ENCODE results near the gene APOH. TPM values are rescaled to one million over a fixed set of nuclear protein-coding genes. Genes with fewer than 3 reads are reported as not detected.
A peak's percentile ranks its signal among the peaks of the same experiment; 100 is the strongest.

The APOH gene
- total and polyA plus RNA-seq, 2 of the 13 experiments (the other 11 are each of a cell fraction or from before 2014, with no cell fraction given), result 4,846 to 5,748 TPM

DNA sequence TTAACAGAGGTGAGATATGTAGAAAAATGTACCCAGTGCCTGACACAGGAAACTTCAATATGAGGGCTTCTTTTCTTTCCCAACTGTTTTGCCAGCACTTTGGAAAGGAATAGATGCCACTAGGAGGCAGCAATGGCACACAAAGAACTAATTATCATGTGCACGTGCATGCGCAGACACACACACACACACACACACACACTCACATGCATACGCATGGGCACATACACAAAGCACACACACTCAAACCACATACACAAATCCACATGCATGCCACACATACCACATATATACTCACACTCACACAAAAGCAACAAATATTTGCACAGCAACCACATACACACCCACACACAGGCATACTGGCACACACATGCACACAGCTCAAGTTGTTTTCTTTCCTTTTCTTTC lies 28.5 kb downstream of the APOH start (continued):
- TF ChIP-seq, protein P1, sequence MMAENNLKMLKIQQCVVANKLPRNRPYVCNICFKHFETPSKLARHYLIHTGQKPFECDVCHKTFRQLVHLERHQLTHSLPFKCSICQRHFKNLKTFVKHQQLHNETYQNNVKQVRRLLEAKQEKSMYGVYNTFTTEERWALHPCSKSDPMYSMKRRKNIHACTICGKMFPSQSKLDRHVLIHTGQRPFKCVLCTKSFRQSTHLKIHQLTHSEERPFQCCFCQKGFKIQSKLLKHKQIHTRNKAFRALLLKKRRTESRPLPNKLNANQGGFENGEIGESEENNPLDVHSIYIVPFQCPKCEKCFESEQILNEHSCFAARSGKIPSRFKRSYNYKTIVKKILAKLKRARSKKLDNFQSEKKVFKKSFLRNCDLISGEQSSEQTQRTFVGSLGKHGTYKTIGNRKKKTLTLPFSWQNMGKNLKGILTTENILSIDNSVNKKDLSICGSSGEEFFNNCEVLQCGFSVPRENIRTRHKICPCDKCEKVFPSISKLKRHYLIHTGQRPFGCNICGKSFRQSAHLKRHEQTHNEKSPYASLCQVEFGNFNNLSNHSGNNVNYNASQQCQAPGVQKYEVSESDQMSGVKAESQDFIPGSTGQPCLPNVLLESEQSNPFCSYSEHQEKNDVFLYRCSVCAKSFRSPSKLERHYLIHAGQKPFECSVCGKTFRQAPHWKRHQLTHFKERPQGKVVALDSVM (CRISPR knock-in tag; IDR thresholded peaks at IDR 0.05), result 0 out of 2 replicates have a peak, but pooled peaks have one; percentile 15
- TF ChIP-seq, protein P2, sequence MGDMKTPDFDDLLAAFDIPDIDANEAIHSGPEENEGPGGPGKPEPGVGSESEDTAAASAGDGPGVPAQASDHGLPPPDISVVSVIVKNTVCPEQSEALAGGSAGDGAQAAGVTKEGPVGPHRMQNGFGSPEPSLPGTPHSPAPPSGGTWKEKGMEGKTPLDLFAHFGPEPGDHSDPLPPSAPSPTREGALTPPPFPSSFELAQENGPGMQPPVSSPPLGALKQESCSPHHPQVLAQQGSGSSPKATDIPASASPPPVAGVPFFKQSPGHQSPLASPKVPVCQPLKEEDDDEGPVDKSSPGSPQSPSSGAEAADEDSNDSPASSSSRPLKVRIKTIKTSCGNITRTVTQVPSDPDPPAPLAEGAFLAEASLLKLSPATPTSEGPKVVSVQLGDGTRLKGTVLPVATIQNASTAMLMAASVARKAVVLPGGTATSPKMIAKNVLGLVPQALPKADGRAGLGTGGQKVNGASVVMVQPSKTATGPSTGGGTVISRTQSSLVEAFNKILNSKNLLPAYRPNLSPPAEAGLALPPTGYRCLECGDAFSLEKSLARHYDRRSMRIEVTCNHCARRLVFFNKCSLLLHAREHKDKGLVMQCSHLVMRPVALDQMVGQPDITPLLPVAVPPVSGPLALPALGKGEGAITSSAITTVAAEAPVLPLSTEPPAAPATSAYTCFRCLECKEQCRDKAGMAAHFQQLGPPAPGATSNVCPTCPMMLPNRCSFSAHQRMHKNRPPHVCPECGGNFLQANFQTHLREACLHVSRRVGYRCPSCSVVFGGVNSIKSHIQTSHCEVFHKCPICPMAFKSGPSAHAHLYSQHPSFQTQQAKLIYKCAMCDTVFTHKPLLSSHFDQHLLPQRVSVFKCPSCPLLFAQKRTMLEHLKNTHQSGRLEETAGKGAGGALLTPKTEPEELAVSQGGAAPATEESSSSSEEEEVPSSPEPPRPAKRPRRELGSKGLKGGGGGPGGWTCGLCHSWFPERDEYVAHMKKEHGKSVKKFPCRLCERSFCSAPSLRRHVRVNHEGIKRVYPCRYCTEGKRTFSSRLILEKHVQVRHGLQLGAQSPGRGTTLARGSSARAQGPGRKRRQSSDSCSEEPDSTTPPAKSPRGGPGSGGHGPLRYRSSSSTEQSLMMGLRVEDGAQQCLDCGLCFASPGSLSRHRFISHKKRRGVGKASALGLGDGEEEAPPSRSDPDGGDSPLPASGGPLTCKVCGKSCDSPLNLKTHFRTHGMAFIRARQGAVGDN (CRISPR knock-in tag; IDR thresholded peaks at IDR 0.05), result no peak
- TF ChIP-seq TEAD3 (CRISPR knock-in tag; optimal IDR thresholded peaks at IDR 0.05; ENCODE audit: borderline replicate concordance) (peak; percentile 93), ZFYVE20 (CRISPR knock-in tag; IDR thresholded peaks at IDR 0.05; ENCODE audit: borderline replicate concordance, low read depth) (no peak), ZSCAN20 (CRISPR knock-in tag; IDR thresholded peaks at IDR 0.05; ENCODE audit: borderline replicate concordance) (no peak), ZNF775 (CRISPR knock-in tag; IDR thresholded peaks at IDR 0.05; ENCODE audit: borderline replicate concordance) (no peak), MIER2 (CRISPR knock-in tag; IDR thresholded peaks at IDR 0.05) (0 out of 2 replicates have a peak, but pooled peaks have one; percentile 33), FOXP1 (IDR thresholded peaks at IDR 0.05) (peak; percentile 93), FOXP1 (CRISPR knock-in tag; IDR thresholded peaks at IDR 0.05) (peak; percentile 70; the same call in 1 of the 2 replicates), TCF7L2 (IDR thresholded peaks at IDR 0.05; ENCODE audit: low read depth, low read length) (no peak), EP300 (IDR thresholded peaks at IDR 0.05; ENCODE audit: low read depth in 2 of 2, low read length in 2 of 2) (no peak), EP300 (CRISPR knock-in tag; IDR thresholded peaks at IDR 0.05; ENCODE audit: borderline replicate concordance) (peak; percentile 50; the same call in 1 of the 2 replicates), KLF9 (CRISPR knock-in tag; IDR thresholded peaks at IDR 0.05; ENCODE audit: low read depth) (no peak), ZNF556 (CRISPR knock-in tag; IDR thresholded peaks at IDR 0.05; ENCODE audit: borderline replicate concordance) (peak; percentile 38; the same call in 1 of the 2 replicates), ZNF207 (IDR thresholded peaks at IDR 0.05; ENCODE audit: borderline replicate concordance) (peak; percentile 96; the same call in 1 of the 2 replicates), RAD51 (IDR thresholded peaks at IDR 0.05; ENCODE audit: borderline replicate concordance) (no peak), SRSF9 (IDR thresholded peaks at IDR 0.05; ENCODE audit: borderline replicate concordance, insufficient read depth, low read depth, low read length, poor library complexity, severe bottlenecking) (no peak), CBX5 (CRISPR knock-in tag; IDR thresholded peaks at IDR 0.05; ENCODE audit: borderline replicate concordance) (peak; percentile 79), PHF5A (CRISPR knock-in tag; IDR thresholded peaks at IDR 0.05; ENCODE audit: low read depth, unreplicated experiment) (no peak), ZNF75D (CRISPR knock-in tag; IDR thresholded peaks at IDR 0.05; ENCODE audit: borderline replicate concordance) (no peak), BRD4 (CRISPR knock-in tag; IDR thresholded peaks at IDR 0.05) (no peak)
- TF ChIP-seq, protein P3, sequence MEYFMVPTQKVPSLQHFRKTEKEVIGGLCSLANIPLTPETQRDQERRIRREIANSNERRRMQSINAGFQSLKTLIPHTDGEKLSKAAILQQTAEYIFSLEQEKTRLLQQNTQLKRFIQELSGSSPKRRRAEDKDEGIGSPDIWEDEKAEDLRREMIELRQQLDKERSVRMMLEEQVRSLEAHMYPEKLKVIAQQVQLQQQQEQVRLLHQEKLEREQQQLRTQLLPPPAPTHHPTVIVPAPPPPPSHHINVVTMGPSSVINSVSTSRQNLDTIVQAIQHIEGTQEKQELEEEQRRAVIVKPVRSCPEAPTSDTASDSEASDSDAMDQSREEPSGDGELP (IDR thresholded peaks at IDR 0.05; ENCODE audit: borderline replicate concordance, low read depth), result no peak; the same call in 1 of the 2 replicates
- TF ChIP-seq, protein P4, sequence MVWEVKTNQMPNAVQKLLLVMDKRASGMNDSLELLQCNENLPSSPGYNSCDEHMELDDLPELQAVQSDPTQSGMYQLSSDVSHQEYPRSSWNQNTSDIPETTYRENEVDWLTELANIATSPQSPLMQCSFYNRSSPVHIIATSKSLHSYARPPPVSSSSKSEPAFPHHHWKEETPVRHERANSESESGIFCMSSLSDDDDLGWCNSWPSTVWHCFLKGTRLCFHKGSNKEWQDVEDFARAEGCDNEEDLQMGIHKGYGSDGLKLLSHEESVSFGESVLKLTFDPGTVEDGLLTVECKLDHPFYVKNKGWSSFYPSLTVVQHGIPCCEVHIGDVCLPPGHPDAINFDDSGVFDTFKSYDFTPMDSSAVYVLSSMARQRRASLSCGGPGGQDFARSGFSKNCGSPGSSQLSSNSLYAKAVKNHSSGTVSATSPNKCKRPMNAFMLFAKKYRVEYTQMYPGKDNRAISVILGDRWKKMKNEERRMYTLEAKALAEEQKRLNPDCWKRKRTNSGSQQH (CRISPR knock-in tag; IDR thresholded peaks at IDR 0.05; ENCODE audit: low read depth), result no peak

All from HepG2 (cell line).